IPS-18c (cell line): ENCODE measurements around the gene SIRT4.
A peak's percentile ranks its signal among the peaks of the same experiment; 100 is the strongest.

Source experiments
- H3K4me3 ChIP-seq: 2 replicates; pipeline ENCODE4 v1.7.0; 2013; ENCODE audit warnings: low read depth, mild to moderate bottlenecking, low read length, moderate library complexity; ENCODE audit not compliant: insufficient read depth
- H3K9me3 ChIP-seq: one replicate; pipeline ENCODE4 v1.6.1; 2013; ENCODE audit warnings: mild to moderate bottlenecking, low read length, moderate library complexity; ENCODE audit not compliant: control insufficient read depth, insufficient read depth

SIRT4 gene

DNA sequence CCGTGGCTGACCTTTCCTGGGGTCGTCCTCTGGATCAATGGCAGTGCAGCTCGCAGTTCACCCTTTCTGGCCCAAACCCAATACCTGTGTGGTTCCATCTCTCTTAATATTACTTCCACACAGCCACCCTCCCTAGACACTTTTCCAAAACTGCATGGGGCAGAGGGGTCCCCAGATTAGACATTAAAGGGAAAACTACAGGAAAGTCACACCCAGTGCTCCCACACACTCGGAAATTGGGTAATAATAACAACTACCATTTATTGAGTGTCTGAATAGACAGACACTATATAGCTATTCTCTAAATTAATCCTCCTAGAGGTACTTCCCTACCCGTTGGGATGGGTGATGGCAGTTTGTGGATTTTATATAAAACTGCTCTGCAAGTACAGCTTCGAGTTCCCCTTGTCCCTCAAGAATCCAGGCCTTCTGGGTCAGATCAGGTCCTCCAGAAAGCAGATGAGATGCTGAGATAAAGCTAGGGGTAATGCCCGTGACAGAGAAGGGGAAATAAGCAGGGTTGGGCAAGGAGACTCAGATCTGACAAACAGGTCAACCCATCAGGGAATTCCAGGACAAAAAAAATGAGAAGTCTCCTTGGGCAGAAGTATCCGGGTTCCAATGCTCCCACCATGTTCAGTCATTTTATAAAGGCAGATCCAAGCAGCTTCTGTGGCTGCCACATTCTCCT is 35.8 kb upstream of the SIRT4 start:
- H3K9me3 ChIP-seq, result peaks cover 3% of the 10 kb centered on the region
- H3K4me3 ChIP-seq, result no peak overlapping the region

DNA sequence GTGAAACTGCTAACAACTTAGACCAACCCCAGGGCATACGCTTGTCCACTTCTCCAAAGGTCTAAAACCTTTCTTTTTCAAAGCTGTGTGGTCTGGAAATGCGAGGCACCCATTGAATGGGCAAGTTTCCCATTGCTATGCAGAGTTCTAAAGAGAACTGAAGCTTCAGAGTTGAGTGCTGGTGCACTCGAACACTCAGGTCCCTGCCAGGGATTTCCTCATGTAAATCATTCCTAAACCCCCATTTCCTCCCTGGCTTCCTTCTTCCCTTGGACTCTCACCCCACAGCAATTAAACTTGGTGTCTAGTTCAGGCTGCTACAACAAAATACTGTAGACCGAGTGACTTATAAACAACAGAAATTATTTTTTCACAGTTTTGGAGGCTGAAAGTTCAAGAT is 34.4 kb upstream of the SIRT4 start:
- H3K4me3 ChIP-seq, result no peak overlapping the region

DNA sequence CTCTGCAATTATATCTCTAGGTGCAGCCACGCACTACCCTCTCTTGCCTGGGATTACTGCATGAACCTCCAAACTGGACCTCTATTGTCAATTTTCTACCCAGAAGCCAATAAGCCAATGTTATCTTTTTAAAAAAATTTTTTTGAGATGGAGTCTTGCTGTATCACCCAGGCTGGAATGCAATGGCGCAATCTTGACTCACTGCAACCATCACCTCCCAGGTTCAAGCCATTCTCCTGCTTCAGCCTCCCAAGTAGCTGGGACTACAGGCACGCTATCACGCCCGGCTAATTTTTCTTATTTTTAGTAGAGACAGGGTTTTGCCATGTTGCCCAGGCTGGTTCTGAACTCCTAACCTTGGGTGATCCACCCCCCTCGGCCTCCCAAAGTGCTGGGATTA is 25.4 kb upstream of the SIRT4 start:
- peaks cover 9% of the 10 kb centered on the region for H3K9me3 ChIP-seq
- H3K4me3 ChIP-seq, result no peak overlapping the region

More for the DNA sequence above, 34.4 kb upstream of the SIRT4 start:
- H3K9me3 ChIP-seq, result peaks cover 3% of the 10 kb centered on the region

- Histone ChIP-seq H3K4me3 (no peak overlapping the region), H3K9me3 (peaks cover 9% of the 10 kb centered on the region)
These were observed 23.7 kb upstream of the SIRT4 start for GRCh38 chr12:120278137-120279069.

DNA sequence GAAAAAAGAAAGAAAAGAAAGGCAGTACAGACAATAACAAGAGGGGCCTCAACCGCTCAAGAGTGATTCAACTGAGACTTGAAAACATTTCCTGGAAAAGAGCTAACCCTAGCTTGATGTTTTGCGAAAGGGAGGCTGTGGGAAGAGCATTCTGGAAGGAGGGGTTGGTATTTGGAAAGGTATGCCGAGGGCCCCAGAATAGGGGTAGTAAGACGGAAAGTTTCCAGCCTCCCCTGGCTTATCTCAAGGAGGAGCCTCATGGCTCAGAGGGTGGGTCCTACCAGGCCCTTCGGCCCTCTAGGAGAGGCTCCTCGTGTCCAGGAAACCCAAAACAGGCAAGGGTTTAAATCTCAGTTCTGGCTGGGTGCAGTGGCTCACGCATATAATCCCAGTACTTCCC is 18.8 kb upstream of the SIRT4 start:
- Histone ChIP-seq H3K9me3 (peaks cover 7% of the 10 kb centered on the region), H3K4me3 (no peak overlapping the region)

- Histone ChIP-seq H3K9me3 (no peaks in the 10 kb centered on the region), H3K4me3 (no peak overlapping the region)
These were observed 17.7 kb upstream of the SIRT4 start for GRCh38 chr12:120284381-120284780.

DNA sequence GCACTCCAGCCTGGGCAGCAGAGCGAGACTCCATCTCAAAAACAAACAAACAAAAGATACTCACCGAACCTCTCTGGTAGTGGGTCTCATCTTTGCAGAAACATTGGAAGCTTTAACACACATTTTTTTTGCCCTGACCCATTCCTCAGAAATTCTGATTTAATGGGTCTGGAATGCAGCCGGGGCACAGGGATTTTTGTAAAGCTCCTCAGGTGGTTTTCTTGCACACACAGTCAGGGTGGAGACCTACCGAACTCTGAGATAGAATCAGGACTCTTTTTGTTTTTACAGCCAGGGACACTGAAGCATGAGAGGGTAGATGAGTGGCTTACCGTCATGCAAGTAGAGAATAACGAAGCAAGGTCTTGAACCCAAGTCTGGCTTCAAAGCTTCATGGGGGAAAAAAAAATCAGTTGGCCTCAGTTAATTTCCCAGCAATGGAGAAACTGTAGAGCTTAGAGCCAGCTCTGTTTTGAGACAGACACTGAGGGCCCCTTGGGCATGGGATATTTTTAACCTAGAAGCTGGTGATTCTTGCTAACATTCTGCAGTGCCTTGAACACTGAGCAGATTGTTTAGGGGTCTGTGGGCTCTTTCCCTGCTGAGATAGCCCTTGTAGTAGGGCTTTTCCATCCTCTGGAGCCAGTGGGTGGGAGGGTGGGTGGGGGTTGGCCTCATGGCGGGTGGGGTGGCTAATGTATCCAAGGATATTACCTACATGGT is 15.2 kb upstream of the SIRT4 start:
- Histone ChIP-seq H3K9me3 (no peaks in the 10 kb centered on the region), H3K4me3 (no peak overlapping the region)

DNA sequence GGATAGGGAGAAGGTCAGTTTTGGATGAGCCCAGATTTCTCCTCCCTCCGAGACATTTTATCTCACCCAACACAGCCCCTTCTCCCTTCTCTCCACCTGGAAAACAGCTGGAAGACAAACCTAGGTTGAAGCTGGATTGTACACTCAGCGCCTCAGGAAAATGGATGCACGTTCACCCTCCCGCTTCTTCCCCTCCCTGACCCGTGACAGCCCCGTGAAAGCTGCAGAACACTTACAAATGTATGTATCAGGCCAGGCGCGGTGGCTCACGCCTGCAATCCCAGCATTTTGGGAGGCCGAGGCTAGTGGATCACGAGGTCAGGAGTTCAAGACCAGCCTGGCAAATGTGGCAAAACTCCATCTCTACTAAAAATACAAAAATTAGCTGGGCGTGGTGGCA is 14.6 kb upstream of the SIRT4 start:
- Histone ChIP-seq H3K4me3 (no peak overlapping the region), H3K9me3 (no peaks in the 10 kb centered on the region)

- Histone ChIP-seq H3K4me3 (peak overlapping the region; percentile 6; the same call in 1 of the 2 replicates), H3K9me3 (peaks cover under 1% of the 10 kb centered on the region)
These were observed 11.4 kb upstream of the SIRT4 start for GRCh38 chr12:120290609-120291305.

DNA sequence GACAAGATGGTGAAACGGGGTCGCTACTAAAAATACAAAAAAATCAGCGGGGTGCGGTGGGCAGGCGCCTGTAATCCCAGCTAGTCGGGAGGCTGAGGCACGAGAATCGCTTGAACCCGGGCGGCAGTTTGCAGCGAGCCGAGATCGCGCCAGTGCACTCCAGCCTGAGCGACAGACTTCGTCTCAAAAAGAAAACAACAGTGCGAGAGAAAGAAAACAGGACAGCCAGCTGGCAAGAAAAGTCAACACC is 9.8 kb upstream of the SIRT4 start:
- peak overlapping the region; percentile 65 for H3K4me3 ChIP-seq
- peaks cover 2% of the 10 kb centered on the region for H3K9me3 ChIP-seq

GRCh38 chr12:120292661-120293531 is 9.2 kb upstream of the SIRT4 start, which contains the start of gene RNU4-1:
Gene RNU4-1, minus strand, starts transcription at chr12:120293237.
- Histone ChIP-seq H3K4me3 (peak within 1 kb of the TSS; percentile 65), H3K9me3 (peaks cover 2% of the 10 kb centered on the region)

DNA sequence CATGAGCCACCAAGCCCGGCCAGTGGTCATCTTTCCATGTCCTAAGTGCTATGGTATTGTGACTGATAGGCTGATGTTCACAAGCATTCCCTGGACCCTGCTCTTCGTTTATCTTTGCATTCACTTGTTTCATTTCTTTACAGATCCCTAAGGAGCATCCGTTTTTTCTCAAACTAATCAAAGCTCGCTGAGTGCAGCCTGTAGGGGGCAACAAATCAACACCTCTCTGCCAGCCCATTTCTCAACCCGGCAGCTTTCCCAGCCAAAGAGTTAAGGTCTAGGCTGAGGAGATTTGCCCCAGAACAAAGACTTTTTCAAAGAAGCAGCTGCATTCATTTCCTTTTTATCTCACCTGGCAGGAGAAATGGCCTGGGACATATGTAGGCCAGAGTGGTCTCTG is 12.1 kb downstream of the SIRT4 start:
- no peak overlapping the region for H3K4me3 ChIP-seq
- no peaks in the 10 kb centered on the region for H3K9me3 ChIP-seq

DNA sequence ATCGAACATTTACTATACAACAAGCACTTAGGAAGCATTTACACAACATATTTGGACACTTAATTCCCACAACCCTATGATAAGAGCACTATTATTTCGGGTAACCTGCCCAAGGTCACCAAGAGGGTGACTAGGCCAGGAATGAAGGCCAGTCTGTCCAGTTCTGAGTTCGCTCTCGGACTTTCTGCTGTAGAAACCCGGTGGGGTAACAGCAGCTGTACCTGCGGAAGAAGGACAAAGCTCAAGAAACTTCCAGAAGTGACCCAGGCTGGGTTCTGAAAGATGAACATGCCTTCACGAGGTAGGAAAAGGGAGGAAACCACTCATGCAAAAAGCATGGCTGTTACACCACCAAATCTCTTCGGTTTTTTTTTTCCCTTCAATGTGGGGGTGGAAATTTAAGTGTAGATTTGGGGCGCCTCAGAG is 14.7 kb downstream of the SIRT4 start:
- no peaks in the 10 kb centered on the region for H3K9me3 ChIP-seq
- peak overlapping the region; percentile 64 for H3K4me3 ChIP-seq

DNA sequence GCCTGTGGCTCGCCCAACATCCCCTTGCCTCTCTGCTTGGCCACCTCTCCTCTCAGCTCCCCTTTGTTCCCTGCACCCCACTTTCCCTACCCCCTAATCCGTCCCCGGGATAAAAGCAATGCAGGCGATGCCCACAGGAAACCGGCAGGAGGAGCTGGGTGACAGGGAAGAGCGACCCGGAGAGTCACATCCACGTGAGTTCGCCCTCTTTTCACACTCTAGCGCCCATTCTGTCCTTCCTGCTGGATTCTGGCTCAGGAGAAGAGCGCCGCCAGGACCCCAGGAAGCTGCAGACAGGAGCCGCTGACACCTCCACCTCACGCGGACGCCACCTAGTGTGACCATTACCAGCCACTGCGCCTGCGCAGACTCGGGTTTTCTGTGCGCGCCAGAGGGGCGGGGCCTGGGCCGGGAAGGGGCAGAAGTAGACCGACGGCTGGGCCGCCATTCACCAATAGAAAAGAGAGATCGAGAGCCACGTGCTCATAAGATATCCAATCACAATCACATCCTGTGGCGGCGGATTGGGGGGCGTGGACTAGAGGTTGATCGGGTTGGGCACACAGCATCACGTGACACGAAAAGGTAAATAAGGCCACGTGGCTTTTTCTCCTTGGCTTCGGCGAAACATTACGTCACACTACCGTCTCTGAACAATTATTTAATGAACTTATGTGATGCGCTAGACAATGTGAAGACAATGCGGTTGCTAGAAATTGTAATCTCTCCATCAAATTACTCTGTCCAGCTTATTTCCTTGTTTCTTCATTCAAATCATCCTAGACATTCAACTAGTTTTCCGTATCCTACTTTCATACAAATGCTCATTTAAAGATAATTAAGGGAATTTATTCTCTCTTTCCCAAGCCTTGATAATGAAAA is 15.3 kb downstream of the SIRT4 start:
- Histone ChIP-seq H3K4me3 (peak overlapping the region; percentile 64), H3K9me3 (no peaks in the 10 kb centered on the region)

- Histone ChIP-seq H3K9me3 (no peaks in the 10 kb centered on the region), H3K4me3 (no peak overlapping the region)
These were observed 19.5 kb downstream of the SIRT4 start for GRCh38 chr12:120321382-120322202.
